ENCODE measurements around the gene OR2AG1.

The OR2AG1 gene

GRCh38 chr11:6824136-6824823 lies 41.5 kb downstream of the OR2AG1 start:
- DNase-seq: no peak
- Mint-ChIP-seq H3K4me3 (no peak overlapping the region), H3K9me3 (peaks cover 5% of the 10 kb centered on the region)

GRCh38 chr11:6825231-6825744 lies 42.5 kb downstream of the OR2AG1 start:
- H3K4me1 Mint-ChIP-seq (ENCODE audit: low read depth): no peaks in the 10 kb centered on the region
- peaks cover 15% of the 10 kb centered on the region for H3K27me3 Mint-ChIP-seq
- no peaks in the 10 kb centered on the region for H3K36me3 Mint-ChIP-seq (ENCODE audit: low read depth)
- H3K9me3 Mint-ChIP-seq: peaks cover under 1% of the 10 kb centered on the region
- DNase-seq: no peak
- no peak overlapping the region for H3K27ac Mint-ChIP-seq
- H3K4me3 Mint-ChIP-seq: no peak overlapping the region

More at GRCh38 chr11:6824136-6824823, 41.5 kb downstream of the OR2AG1 start:
- H3K27ac Mint-ChIP-seq: no peak overlapping the region
- no peaks in the 10 kb centered on the region for H3K36me3 Mint-ChIP-seq (ENCODE audit: low read depth)
- no peaks in the 10 kb centered on the region for H3K4me1 Mint-ChIP-seq (ENCODE audit: low read depth)
- H3K27me3 Mint-ChIP-seq: peaks cover 20% of the 10 kb centered on the region

GRCh38 chr11:6828103-6828502 lies 45.3 kb downstream of the OR2AG1 start:
- Mint-ChIP-seq H3K27ac (no peak overlapping the region), H3K27me3 (peaks cover 22% of the 10 kb centered on the region), H3K9me3 (no peaks in the 10 kb centered on the region), H3K36me3 (ENCODE audit: low read depth) (no peaks in the 10 kb centered on the region), H3K4me1 (ENCODE audit: low read depth) (no peaks in the 10 kb centered on the region), H3K4me3 (no peak overlapping the region)
- no peak for DNase-seq

- Mint-ChIP-seq H3K9me3 (no peaks in the 10 kb centered on the region), H3K4me1 (ENCODE audit: low read depth) (no peaks in the 10 kb centered on the region), H3K4me3 (no peak overlapping the region), H3K36me3 (ENCODE audit: low read depth) (no peaks in the 10 kb centered on the region), H3K27ac (no peak overlapping the region), H3K27me3 (peaks cover 16% of the 10 kb centered on the region)
- DNase-seq: no peak
These were observed 50.5 kb downstream of the OR2AG1 start for GRCh38 chr11:6833356-6833755.

GRCh38 chr11:6834021-6834420 lies 51.2 kb downstream of the OR2AG1 start:
- Mint-ChIP-seq H3K9me3 (no peaks in the 10 kb centered on the region), H3K36me3 (ENCODE audit: low read depth) (no peaks in the 10 kb centered on the region)

More at GRCh38 chr11:6834021-6834420, 51.2 kb downstream of the OR2AG1 start:
- Mint-ChIP-seq H3K4me3 (no peak overlapping the region), H3K4me1 (ENCODE audit: low read depth) (no peaks in the 10 kb centered on the region), H3K27me3 (peaks cover 12% of the 10 kb centered on the region), H3K27ac (no peak overlapping the region)
- DNase-seq: no peak
